Measurements from ENCODE around the gene RRBP1.

Gene RRBP1

GRCh38 chr20:17682103-17682888, at the start of gene RRBP1:
RRBP1 (minus strand) TSS chr20:17682242; CDS start chr20:17660507, 21,735 bp downstream.
- DNase-seq = peak; percentile 96

- no peak for DNase-seq
Observed at GRCh38 chr20:17731233-17731632, 49.2 kb upstream of the RRBP1 start.

- no peak for DNase-seq
Observed at GRCh38 chr20:17730071-17730470, 48.0 kb upstream of the RRBP1 start.

- DNase-seq = no peak
Observed at GRCh38 chr20:17728074-17728473, 46.0 kb upstream of the RRBP1 start.

GRCh38 chr20:17727351-17727750, 45.3 kb upstream of the RRBP1 start:
- DNase-seq = no peak

GRCh38 chr20:17726902-17727301, 44.9 kb upstream of the RRBP1 start:
- no peak for DNase-seq

- DNase-seq = no peak
Observed at GRCh38 chr20:17725094-17725835, 43.2 kb upstream of the RRBP1 start.

- no peak for DNase-seq
Observed at GRCh38 chr20:17723301-17723691, 41.3 kb upstream of the RRBP1 start.

- no peak for DNase-seq
Observed at GRCh38 chr20:17722493-17723300, 40.7 kb upstream of the RRBP1 start.

GRCh38 chr20:17721802-17722486, 39.9 kb upstream of the RRBP1 start:
- no peak for DNase-seq

- no peak for DNase-seq
Observed at GRCh38 chr20:17720755-17721154, 38.7 kb upstream of the RRBP1 start.

- DNase-seq = no peak
Observed at GRCh38 chr20:17716331-17716730, 34.3 kb upstream of the RRBP1 start.

GRCh38 chr20:17715075-17715474, 33.0 kb upstream of the RRBP1 start:
- no peak for DNase-seq

GRCh38 chr20:17714597-17714996, 32.6 kb upstream of the RRBP1 start:
- DNase-seq = no peak

- no peak for DNase-seq
Observed at GRCh38 chr20:17712708-17713107, 30.7 kb upstream of the RRBP1 start.

- no peak for DNase-seq
Observed at GRCh38 chr20:17712201-17712600, 30.2 kb upstream of the RRBP1 start.

- DNase-seq = no peak
Observed at GRCh38 chr20:17711267-17711627, 29.2 kb upstream of the RRBP1 start.

- no peak for DNase-seq
Observed at GRCh38 chr20:17710379-17711266, 28.6 kb upstream of the RRBP1 start.

GRCh38 chr20:17709361-17710293, 27.6 kb upstream of the RRBP1 start:
- DNase-seq = no peak

GRCh38 chr20:17708675-17709360, 26.8 kb upstream of the RRBP1 start:
- no peak for DNase-seq
